HCT116 (cell line): ENCODE data around the gene SEMA5B. TPM values are rescaled to one million over a fixed set of nuclear protein-coding genes. Genes with fewer than 3 reads are reported as not detected.

ENCODE experiments used
- ATAC-seq: fragments of 200-7000 bp; cut with Tn5 transposase; 2 replicates; pipeline ENCODE4 v1.9.1; 2020; ENCODE audit warnings: mild to moderate bottlenecking, moderate library complexity
- BruUV-seq: library from RNA; stranded (reverse); fragments of 400-500 nt; replicated peaks from 2 replicates; lab custom pipeline; 2021; lab: Mats Ljungman, UMichigan
- CTCF ChIA-PET: fragments of 300-600 bp; sonication (Branson Sonifier 250); formaldehyde crosslinking; loops from one replicate; lab custom pipeline; 2021; ENCODE audit warnings: antibody characterized with exemption; lab: Charles Lee
- POLR2A ChIA-PET: fragments of 300-600, 350-600 bp; sonication (Branson Sonifier 250); formaldehyde crosslinking; loops from one replicate; lab custom pipeline; 2021; ENCODE audit warnings: antibody characterized with exemption; lab: Charles Lee
- RAD21 ChIA-PET, 2 experiments: fragments of 300-600 bp; sonication (Branson Sonifier 250); formaldehyde crosslinking; loops; one replicate each; lab custom pipeline; 2023; ENCODE audit warnings: low total read pairs in 2 of 2; ENCODE audit not compliant: uncharacterized antibody in 2 of 2, unreplicated experiment in 2 of 2, low non-redundant PET in 1 of 2; lab: Charles Lee
- DNase-seq: peaks from one replicate; pipeline ENCODE4 v3.0.0-alpha.2; 2010; ENCODE audit warnings: low read depth, low spot score
- H2AFZ ChIP-seq: fragments of 200-600 bp; shearing (Covaris generic), sonication (generic); 2 replicates; pipeline ENCODE4 v1.6.1; 2017; ENCODE audit warnings: low read depth, mixed run types, mixed read lengths, antibody characterized with exemption, low read length; ENCODE audit not compliant: poor library complexity, severe bottlenecking
- H3K27ac ChIP-seq: 2 replicates; pipeline ENCODE4 v1.5.1; 2012; ENCODE audit warnings: low read depth, low read length
- H3K27me3 ChIP-seq: fragments of 200-600 bp; sonication (generic); 2 replicates; pipeline ENCODE4 v1.6.1; 2016; ENCODE audit warnings: mixed run types, low read length, mixed read lengths; ENCODE audit not compliant: insufficient read depth
- H3K36me3 ChIP-seq, 2 experiments: fragments of 200-500 bp in 1 of 2; fragments of 200-600 bp in 1 of 2; sonication (Bioruptor generic) in 1 of 2; sonication (generic) in 1 of 2; 2 replicates each; pipeline versions ENCODE4 v1.5.1 to v1.6.1; 2014 to 2016; ENCODE audit warnings: low read length in 2 of 2, inconsistent platforms in 1 of 2, mixed read lengths in 1 of 2, mixed run types in 1 of 2; ENCODE audit not compliant: insufficient read depth in 2 of 2, control insufficient read depth in 1 of 2
- H3K4me1 ChIP-seq, 2 experiments: fragments of 200-600 bp in 1 of 2; sonication (generic) in 1 of 2; 2 replicates each; pipeline versions ENCODE4 v1.5.1 to v1.6.1; 2012 to 2017; ENCODE audit warnings: low read length in 2 of 2, inconsistent platforms in 1 of 2, mild to moderate bottlenecking in 1 of 2, mixed read lengths in 1 of 2, mixed run types in 1 of 2, moderate library complexity in 1 of 2; ENCODE audit not compliant: insufficient read depth in 2 of 2, control insufficient read depth in 1 of 2
- H3K4me2 ChIP-seq: fragments of 200-600 bp; sonication (generic); 2 replicates; pipeline ENCODE4 v1.6.1; 2017; ENCODE audit warnings: mixed run types, low read length, mixed read lengths
- H3K4me3 ChIP-seq, 2 experiments: fragments of 200-600 bp in 1 of 2; sonication (generic) in 1 of 2; replicated peaks in 1 of 2; 2 replicates each; pipeline ENCODE4 v1.5.1; 2011 to 2016; ENCODE audit warnings: low read length in 2 of 2, control low read depth in 1 of 2, low read depth in 1 of 2, mild to moderate bottlenecking in 1 of 2, mixed read lengths in 1 of 2, mixed run types in 1 of 2
- H3K79me2 ChIP-seq: fragments of 200-600 bp; sonication (generic); 2 replicates; pipeline ENCODE4 v1.6.1; 2017; ENCODE audit warnings: mild to moderate bottlenecking, mixed run types, low read length, moderate library complexity, mixed read lengths; ENCODE audit not compliant: insufficient read depth
- H3K9ac ChIP-seq: fragments of 200-600 bp; sonication (generic); 2 replicates; pipeline ENCODE4 v1.6.1; 2016; ENCODE audit warnings: low read length, mixed read lengths
- H3K9me2 ChIP-seq: fragments of 200-600 bp; sonication (generic), shearing (Covaris generic); 2 replicates; pipeline ENCODE4 v1.6.1; 2017; ENCODE audit warnings: mixed run types, mild to moderate bottlenecking, moderate library complexity; ENCODE audit not compliant: insufficient read depth
- H3K9me3 ChIP-seq, 2 experiments: fragments of 200-500 bp in 1 of 2; fragments of 200-600 bp in 1 of 2; sonication (Bioruptor generic) in 1 of 2; sonication (generic) in 1 of 2; 2 replicates each; pipeline ENCODE4 v1.6.1; 2014 to 2017; ENCODE audit warnings: low read length in 2 of 2, mixed read lengths in 2 of 2, inconsistent platforms in 1 of 2, low read depth in 1 of 2, mild to moderate bottlenecking in 1 of 2, mixed run types in 1 of 2, moderate library complexity in 1 of 2; ENCODE audit not compliant: control insufficient read depth in 1 of 2, insufficient read depth in 1 of 2
- H4K20me1 ChIP-seq: fragments of 200-600 bp; sonication (generic), shearing (Covaris generic); 2 replicates; pipeline ENCODE4 v1.6.1; 2017; ENCODE audit warnings: mixed run types, mild to moderate bottlenecking, moderate library complexity; ENCODE audit not compliant: insufficient read depth
- CEBPB ChIP-seq: IDR thresholded peaks from 2 replicates; pipeline ENCODE4 v1.6.1; 2012; ENCODE audit warnings: low read depth
- EGR1 ChIP-seq: IDR thresholded peaks from 2 replicates; pipeline ENCODE4 v1.6.1; 2012; ENCODE audit warnings: low read depth
- ELF1 ChIP-seq: IDR thresholded peaks from 2 replicates; pipeline ENCODE4 v1.6.1; 2012; ENCODE audit warnings: low read depth, borderline replicate concordance
- EZH2 ChIP-seq: fragments of 200-600 bp; sonication (generic); IDR thresholded peaks from 2 replicates; pipeline ENCODE4 v1.6.1; 2017; ENCODE audit warnings: antibody characterized with exemption, mixed run types
- EZH2phosphoT487 ChIP-seq: fragments of 200-600 bp; IDR thresholded peaks from 2 replicates; pipeline ENCODE4 v1.6.1; 2018; ENCODE audit warnings: antibody characterized with exemption, borderline replicate concordance
- FOSL1 ChIP-seq: IDR thresholded peaks from 2 replicates; pipeline ENCODE4 v1.6.1; 2012; ENCODE audit warnings: low read depth
- POLR2A ChIP-seq: IDR thresholded peaks from 2 replicates; pipeline ENCODE4 v1.7.0; 2011; ENCODE audit warnings: borderline replicate concordance; ENCODE audit not compliant: insufficient read depth, insufficient read length; ENCODE audit errors: extremely low read depth
- POLR2AphosphoS5 ChIP-seq: IDR thresholded peaks from 2 replicates; pipeline ENCODE4 v1.6.1; 2011; ENCODE audit warnings: mild to moderate bottlenecking, low read depth, low read length, moderate library complexity
- RAD21 ChIP-seq: IDR thresholded peaks from 2 replicates; pipeline ENCODE4 v1.6.1; 2012; ENCODE audit warnings: low read depth, mild to moderate bottlenecking
- REST ChIP-seq: IDR thresholded peaks from 2 replicates; pipeline ENCODE4 v1.6.1; 2012; ENCODE audit warnings: low read depth
- SIN3A ChIP-seq: IDR thresholded peaks from 2 replicates; pipeline ENCODE4 v1.6.1; 2012; ENCODE audit warnings: low read depth
- SP1 ChIP-seq: IDR thresholded peaks from 2 replicates; pipeline ENCODE4 v1.6.1; 2012; ENCODE audit warnings: low read depth
- TCF7L2 ChIP-seq: IDR thresholded peaks from 2 replicates; pipeline ENCODE4 v1.7.0; 2011; ENCODE audit warnings: borderline replicate concordance, inconsistent platforms; ENCODE audit not compliant: insufficient read depth, insufficient read length; ENCODE audit errors: extremely low read depth
- YY1 ChIP-seq: IDR thresholded peaks from 2 replicates; pipeline ENCODE4 v1.6.1; 2011; ENCODE audit warnings: low read length, low read depth, moderate library complexity, mild to moderate bottlenecking; ENCODE audit not compliant: insufficient replicate concordance; ENCODE audit errors: extremely low read depth
- ZNF274 ChIP-seq: fragments of 200-500 bp; sonication (Bioruptor generic); IDR thresholded peaks from 2 replicates; pipeline ENCODE4 v1.6.1; 2014; ENCODE audit warnings: mild to moderate bottlenecking, low read depth, low read length, inconsistent platforms
- intact Hi-C: fragments of 100-400 bp; cut with micrococcal nuclease; formaldehyde crosslinking; loops from 2 replicates; pipeline ENCODE4 v1.10.0; 2022
- total RNA-seq: library from RNA; stranded (reverse); gene quantifications from one replicate; pipeline ENCODE4 v1.2.1, GENCODE V29; 2021; ENCODE audit not compliant: unreplicated experiment
- TF ChIP-seq, protein P1 (sequence below), 3 experiments: fragments of 200-600 bp in 1 of 3; sonication (generic) in 1 of 3; IDR thresholded peaks in 2 of 3; conservative IDR thresholded peaks in 1 of 3; 2 replicates each; pipeline ENCODE4 v1.5.1; 2012 to 2017; ENCODE audit warnings: low read depth in 2 of 3, low read length in 2 of 3, antibody characterized with exemption in 1 of 3, borderline replicate concordance in 1 of 3, control low read depth in 1 of 3, mild to moderate bottlenecking in 1 of 3, mixed read lengths in 1 of 3, mixed run types in 1 of 3, moderate library complexity in 1 of 3; ENCODE audit not compliant: insufficient read depth in 1 of 3
- TF ChIP-seq, protein P2 (sequence below): IDR thresholded peaks from 2 replicates; pipeline ENCODE4 v1.6.1; 2012
- TF ChIP-seq, protein P3 (sequence below): IDR thresholded peaks from 2 replicates; pipeline ENCODE4 v1.6.1; 2012

The SEMA5B gene
- total RNA-seq, 1 experiment from 2014 or later = 0.15 TPM

- CTCF ChIA-PET = no interaction called here
- Histone ChIP-seq H3K4me2 (no peak overlapping the region), H3K9me3 (no peaks in the 10 kb centered on the region), H2AFZ (no peak overlapping the region), H3K27ac (no peak overlapping the region), H3K9ac (no peak overlapping the region), H3K4me3 (no peak overlapping the region), H3K9me2 (no peaks in the 10 kb centered on the region), H3K79me2 (no peaks in the 10 kb centered on the region), H3K36me3 (no peaks in the 10 kb centered on the region), H3K27me3 (no peaks in the 10 kb centered on the region), H3K4me1 (no peaks in the 10 kb centered on the region), H4K20me1 (no peaks in the 10 kb centered on the region)
- TF ChIP-seq, protein P1, sequence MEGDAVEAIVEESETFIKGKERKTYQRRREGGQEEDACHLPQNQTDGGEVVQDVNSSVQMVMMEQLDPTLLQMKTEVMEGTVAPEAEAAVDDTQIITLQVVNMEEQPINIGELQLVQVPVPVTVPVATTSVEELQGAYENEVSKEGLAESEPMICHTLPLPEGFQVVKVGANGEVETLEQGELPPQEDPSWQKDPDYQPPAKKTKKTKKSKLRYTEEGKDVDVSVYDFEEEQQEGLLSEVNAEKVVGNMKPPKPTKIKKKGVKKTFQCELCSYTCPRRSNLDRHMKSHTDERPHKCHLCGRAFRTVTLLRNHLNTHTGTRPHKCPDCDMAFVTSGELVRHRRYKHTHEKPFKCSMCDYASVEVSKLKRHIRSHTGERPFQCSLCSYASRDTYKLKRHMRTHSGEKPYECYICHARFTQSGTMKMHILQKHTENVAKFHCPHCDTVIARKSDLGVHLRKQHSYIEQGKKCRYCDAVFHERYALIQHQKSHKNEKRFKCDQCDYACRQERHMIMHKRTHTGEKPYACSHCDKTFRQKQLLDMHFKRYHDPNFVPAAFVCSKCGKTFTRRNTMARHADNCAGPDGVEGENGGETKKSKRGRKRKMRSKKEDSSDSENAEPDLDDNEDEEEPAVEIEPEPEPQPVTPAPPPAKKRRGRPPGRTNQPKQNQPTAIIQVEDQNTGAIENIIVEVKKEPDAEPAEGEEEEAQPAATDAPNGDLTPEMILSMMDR (IDR thresholded peaks at IDR 0.05 in 2 of 3, conservative IDR thresholded peaks at IDR 0.05 in 1 of 3; ENCODE audit: borderline replicate concordance in 1 of 3, insufficient read depth in 1 of 3, low read depth in 2 of 3, low read length in 2 of 3) = no peak
- TF ChIP-seq REST (no peak), YY1 (no peak), EZH2phosphoT487 (no peak), POLR2A (no peak), EZH2 (no peak), CEBPB (no peak), POLR2AphosphoS5 (no peak), RAD21 (no peak), SIN3A (no peak), ZNF274 (no peak), EGR1 (no peak), SP1 (no peak), FOSL1 (no peak), TCF7L2 (no peak), ELF1 (no peak)
- TF ChIP-seq, protein P2, sequence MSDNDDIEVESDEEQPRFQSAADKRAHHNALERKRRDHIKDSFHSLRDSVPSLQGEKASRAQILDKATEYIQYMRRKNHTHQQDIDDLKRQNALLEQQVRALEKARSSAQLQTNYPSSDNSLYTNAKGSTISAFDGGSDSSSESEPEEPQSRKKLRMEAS = no peak
- TF ChIP-seq, protein P3, sequence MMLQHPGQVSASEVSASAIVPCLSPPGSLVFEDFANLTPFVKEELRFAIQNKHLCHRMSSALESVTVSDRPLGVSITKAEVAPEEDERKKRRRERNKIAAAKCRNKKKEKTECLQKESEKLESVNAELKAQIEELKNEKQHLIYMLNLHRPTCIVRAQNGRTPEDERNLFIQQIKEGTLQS = no peak
- BruUV-seq = no TSS peak
- intact Hi-C loops = no loop called here
- DNase-seq (no peak), ATAC-seq (no peak)
- POLR2A ChIA-PET = no interaction called here
- RAD21 ChIA-PET = no interaction called here
These were observed 82.3 kb downstream of the SEMA5B start for GRCh38 chr3:122945230-122945629.
